ENCODE data around the gene PUS1. TPM values are rescaled to one million over a fixed set of nuclear protein-coding genes. Genes with fewer than 3 reads are reported as not detected.

PUS1 gene
- total RNA-seq, 1 donor from 2014 or later = 60.3 TPM

GRCh38 chr12:131979606-131980005 lies 50.5 kb downstream of the PUS1 start:
- CTCF ChIA-PET = no interaction called here
- Mint-ChIP-seq H3K9me3 (no peaks in the 10 kb centered on the region), H3K4me1 (no peaks in the 10 kb centered on the region), H3K27ac (no peak overlapping the region), H3K4me3 (no peak overlapping the region), H3K27me3 (no peaks in the 10 kb centered on the region), H3K36me3 (ENCODE audit: low read depth) (peaks cover 62% of the 10 kb centered on the region)
- DNase-seq (no peak), ATAC-seq (ENCODE audit: low read depth) (no peak)
- POLR2A ChIA-PET = interaction anchor here (0.6 kb wide), 1 partner anchor 56 kb away, joined by 4 read pairs; no protein-coding TSS in a partner anchor
- intact Hi-C loops (cut with micrococcal nuclease) = no loop called here
- TF ChIP-seq CTCF (IDR thresholded peaks at IDR 0.05) = no peak

GRCh38 chr12:131980263-131980662 lies 51.2 kb downstream of the PUS1 start:
- TF ChIP-seq CTCF (IDR thresholded peaks at IDR 0.05) = no peak
- intact Hi-C loops (cut with micrococcal nuclease) = no loop called here
- ChIA-PET CTCF (no interaction called here), POLR2A (no interaction called here)
- no peak overlapping the region for H3K27ac Mint-ChIP-seq
- H3K9me3 Mint-ChIP-seq = no peaks in the 10 kb centered on the region
- H3K4me3 Mint-ChIP-seq = no peak overlapping the region
- ATAC-seq (ENCODE audit: low read depth) = no peak
- H3K27me3 Mint-ChIP-seq = no peaks in the 10 kb centered on the region
- no peaks in the 10 kb centered on the region for H3K4me1 Mint-ChIP-seq
- no peak for DNase-seq
- peaks cover 64% of the 10 kb centered on the region for H3K36me3 Mint-ChIP-seq (ENCODE audit: low read depth)

GRCh38 chr12:131981388-131981787 lies 52.3 kb downstream of the PUS1 start:
- Mint-ChIP-seq H3K9me3 (no peaks in the 10 kb centered on the region), H3K27me3 (no peaks in the 10 kb centered on the region), H3K36me3 (ENCODE audit: low read depth) (peaks cover 70% of the 10 kb centered on the region), H3K4me1 (no peaks in the 10 kb centered on the region), H3K27ac (no peak overlapping the region), H3K4me3 (no peak overlapping the region)
- POLR2A ChIA-PET = no interaction called here
- intact Hi-C loops (cut with micrococcal nuclease) = no loop called here
- ATAC-seq (ENCODE audit: low read depth) (no peak), DNase-seq (no peak)
- TF ChIP-seq CTCF (IDR thresholded peaks at IDR 0.05) = no peak
- CTCF ChIA-PET = no interaction called here

GRCh38 chr12:131982041-131982440 lies 53.0 kb downstream of the PUS1 start:
- no peak for TF ChIP-seq CTCF (IDR thresholded peaks at IDR 0.05)
- H3K4me1 Mint-ChIP-seq = no peaks in the 10 kb centered on the region
- POLR2A ChIA-PET = no interaction called here
- no peak for ATAC-seq (ENCODE audit: low read depth)
- H3K9me3 Mint-ChIP-seq = no peaks in the 10 kb centered on the region
- no peaks in the 10 kb centered on the region for H3K27me3 Mint-ChIP-seq
- DNase-seq = no peak
- intact Hi-C loops (cut with micrococcal nuclease) = no loop called here
- CTCF ChIA-PET = no interaction called here
- peaks cover 77% of the 10 kb centered on the region for H3K36me3 Mint-ChIP-seq (ENCODE audit: low read depth)
- H3K27ac Mint-ChIP-seq = no peak overlapping the region
- no peak overlapping the region for H3K4me3 Mint-ChIP-seq

- ChIA-PET CTCF (no interaction called here), POLR2A (no interaction called here)
- H3K27me3 Mint-ChIP-seq = no peaks in the 10 kb centered on the region
- no peaks in the 10 kb centered on the region for H3K4me1 Mint-ChIP-seq
- no peak for DNase-seq
- ATAC-seq (ENCODE audit: low read depth) = no peak
- peaks cover 80% of the 10 kb centered on the region for H3K36me3 Mint-ChIP-seq (ENCODE audit: low read depth)
- intact Hi-C loops (cut with micrococcal nuclease) = no loop called here
- no peak for TF ChIP-seq CTCF (IDR thresholded peaks at IDR 0.05)
- no peaks in the 10 kb centered on the region for H3K9me3 Mint-ChIP-seq
- H3K27ac Mint-ChIP-seq = no peak overlapping the region
- H3K4me3 Mint-ChIP-seq = no peak overlapping the region
Observed at GRCh38 chr12:131983026-131983425, 54.0 kb downstream of the PUS1 start.
